Measurements from ENCODE around the gene KIAA0232. TPM values are rescaled to one million over a fixed set of nuclear protein-coding genes. Genes with fewer than 3 reads are reported as not detected.

Gene KIAA0232
- total and polyA plus RNA-seq, 9 donors, result 8.7 to 41.4 (median 38.5) TPM

GRCh38 chr4:6739920-6740319 lies 42.6 kb upstream of the KIAA0232 start:
- Histone ChIP-seq H3K4me1 (ENCODE audit: insufficient read depth) (no peaks in the 10 kb centered on the region), H3K36me3 (no peaks in the 10 kb centered on the region), H3K4me3 (no peak overlapping the region), H3K27me3 (no peaks in the 10 kb centered on the region), H3K9me3 (no peaks in the 10 kb centered on the region), H3K27ac (no peak overlapping the region)
- TF ChIP-seq EP300 (IDR thresholded peaks at IDR 0.05), result no peak
- TF ChIP-seq, protein P1, sequence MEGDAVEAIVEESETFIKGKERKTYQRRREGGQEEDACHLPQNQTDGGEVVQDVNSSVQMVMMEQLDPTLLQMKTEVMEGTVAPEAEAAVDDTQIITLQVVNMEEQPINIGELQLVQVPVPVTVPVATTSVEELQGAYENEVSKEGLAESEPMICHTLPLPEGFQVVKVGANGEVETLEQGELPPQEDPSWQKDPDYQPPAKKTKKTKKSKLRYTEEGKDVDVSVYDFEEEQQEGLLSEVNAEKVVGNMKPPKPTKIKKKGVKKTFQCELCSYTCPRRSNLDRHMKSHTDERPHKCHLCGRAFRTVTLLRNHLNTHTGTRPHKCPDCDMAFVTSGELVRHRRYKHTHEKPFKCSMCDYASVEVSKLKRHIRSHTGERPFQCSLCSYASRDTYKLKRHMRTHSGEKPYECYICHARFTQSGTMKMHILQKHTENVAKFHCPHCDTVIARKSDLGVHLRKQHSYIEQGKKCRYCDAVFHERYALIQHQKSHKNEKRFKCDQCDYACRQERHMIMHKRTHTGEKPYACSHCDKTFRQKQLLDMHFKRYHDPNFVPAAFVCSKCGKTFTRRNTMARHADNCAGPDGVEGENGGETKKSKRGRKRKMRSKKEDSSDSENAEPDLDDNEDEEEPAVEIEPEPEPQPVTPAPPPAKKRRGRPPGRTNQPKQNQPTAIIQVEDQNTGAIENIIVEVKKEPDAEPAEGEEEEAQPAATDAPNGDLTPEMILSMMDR (IDR thresholded peaks at IDR 0.05), result no peak
- TF ChIP-seq POLR2A (IDR thresholded peaks at IDR 0.05), result no peak
- intact Hi-C loops (cut with DNase I), result no loop called here
- WGBS, 3 donors, result 86 to 90% (median 89%) methylated on average over 4 of the region's 4 CpGs
- no peak for DNase-seq

GRCh38 chr4:6740347-6740746 lies 42.2 kb upstream of the KIAA0232 start:
- WGBS, 3 donors, result 84 to 89% (median 85%) methylated on average over 8 of the region's 8 CpGs
- no peak overlapping the region for H3K4me3 ChIP-seq
- H3K4me1 ChIP-seq (ENCODE audit: insufficient read depth), result no peaks in the 10 kb centered on the region
- no peak overlapping the region for H3K27ac ChIP-seq
- DNase-seq, result no peak
- H3K27me3 ChIP-seq, result no peaks in the 10 kb centered on the region
- TF ChIP-seq EP300 (IDR thresholded peaks at IDR 0.05) (no peak), POLR2A (IDR thresholded peaks at IDR 0.05) (no peak)
- TF ChIP-seq, protein P1 (IDR thresholded peaks at IDR 0.05), result no peak
- intact Hi-C loops (cut with DNase I), result no loop called here
- H3K36me3 ChIP-seq, result no peaks in the 10 kb centered on the region
- H3K9me3 ChIP-seq, result no peaks in the 10 kb centered on the region

DNA sequence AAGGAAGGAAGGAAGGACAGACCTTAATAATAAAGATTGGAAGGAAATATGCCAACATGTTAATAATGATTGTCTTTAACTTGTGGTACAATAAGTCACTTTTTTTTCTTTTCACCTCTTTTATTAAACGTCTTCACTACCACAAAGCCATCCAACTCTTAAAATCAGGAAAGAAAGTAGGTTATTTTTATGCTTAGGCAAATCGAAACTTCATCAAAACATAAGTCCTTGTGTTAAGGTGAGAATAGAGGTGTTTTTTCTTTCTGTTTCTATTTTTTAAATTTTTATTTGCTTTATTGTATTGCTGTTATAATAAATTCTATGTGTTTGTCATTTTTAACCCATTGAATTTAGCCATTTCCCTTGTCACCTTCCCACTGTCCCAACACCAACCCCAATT lies 40.0 kb upstream of the KIAA0232 start:
- no peak for TF ChIP-seq EP300 (IDR thresholded peaks at IDR 0.05)
- TF ChIP-seq POLR2A (IDR thresholded peaks at IDR 0.05), result no peak
- TF ChIP-seq, protein P1 (IDR thresholded peaks at IDR 0.05), result no peak
- Histone ChIP-seq H3K36me3 (no peaks in the 10 kb centered on the region), H3K4me1 (ENCODE audit: insufficient read depth) (peaks cover 2% of the 10 kb centered on the region), H3K9me3 (no peaks in the 10 kb centered on the region), H3K27ac (no peak overlapping the region), H3K27me3 (no peaks in the 10 kb centered on the region), H3K4me3 (no peak overlapping the region)
- intact Hi-C loops (cut with DNase I), result no loop called here
- 70 to 75% (median 72%) methylated on average over 2 of the region's 2 CpGs for WGBS, 3 donors
- DNase-seq, result no peak

DNA sequence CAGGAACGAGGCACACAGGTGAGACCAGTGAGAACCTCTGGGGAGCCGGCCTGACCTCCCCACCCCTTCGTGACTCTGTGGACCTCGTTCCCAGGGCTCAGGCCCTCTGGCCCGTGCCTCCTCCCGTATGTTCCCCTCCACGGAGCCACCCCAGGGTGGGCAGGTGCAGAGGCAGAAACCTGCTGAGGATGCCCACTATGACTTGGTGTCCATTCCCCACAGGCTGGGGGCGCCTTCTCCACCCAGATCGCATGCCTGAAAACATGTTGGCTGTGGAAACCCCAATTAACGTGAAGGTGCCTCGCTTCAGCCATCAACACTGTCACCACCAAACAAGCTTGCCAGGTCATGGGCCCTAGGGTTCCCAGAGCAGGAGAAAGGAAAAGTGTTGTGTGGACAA lies 39.5 kb upstream of the KIAA0232 start:
- H3K9me3 ChIP-seq, result no peaks in the 10 kb centered on the region
- H3K36me3 ChIP-seq, result no peaks in the 10 kb centered on the region
- intact Hi-C loops (cut with DNase I), result no loop called here
- H3K27me3 ChIP-seq, result no peaks in the 10 kb centered on the region
- H3K27ac ChIP-seq, result no peak overlapping the region
- no peak for DNase-seq
- TF ChIP-seq EP300 (IDR thresholded peaks at IDR 0.05) (no peak), POLR2A (IDR thresholded peaks at IDR 0.05) (no peak)
- TF ChIP-seq, protein P1 (IDR thresholded peaks at IDR 0.05), result no peak
- peaks cover 2% of the 10 kb centered on the region for H3K4me1 ChIP-seq (ENCODE audit: insufficient read depth)
- H3K4me3 ChIP-seq, result no peak overlapping the region
- WGBS, 3 donors, result 77 to 81% (median 80%) methylated on average over 11 of the region's 11 CpGs
